ENCODE data around the gene PLEKHA7.
"Not testable (repeated sequence)": the region's sequence is repeated elsewhere in the genome, so short reads cannot be mapped to it uniquely, and the experiment has no call there.

PLEKHA7 gene

DNA sequence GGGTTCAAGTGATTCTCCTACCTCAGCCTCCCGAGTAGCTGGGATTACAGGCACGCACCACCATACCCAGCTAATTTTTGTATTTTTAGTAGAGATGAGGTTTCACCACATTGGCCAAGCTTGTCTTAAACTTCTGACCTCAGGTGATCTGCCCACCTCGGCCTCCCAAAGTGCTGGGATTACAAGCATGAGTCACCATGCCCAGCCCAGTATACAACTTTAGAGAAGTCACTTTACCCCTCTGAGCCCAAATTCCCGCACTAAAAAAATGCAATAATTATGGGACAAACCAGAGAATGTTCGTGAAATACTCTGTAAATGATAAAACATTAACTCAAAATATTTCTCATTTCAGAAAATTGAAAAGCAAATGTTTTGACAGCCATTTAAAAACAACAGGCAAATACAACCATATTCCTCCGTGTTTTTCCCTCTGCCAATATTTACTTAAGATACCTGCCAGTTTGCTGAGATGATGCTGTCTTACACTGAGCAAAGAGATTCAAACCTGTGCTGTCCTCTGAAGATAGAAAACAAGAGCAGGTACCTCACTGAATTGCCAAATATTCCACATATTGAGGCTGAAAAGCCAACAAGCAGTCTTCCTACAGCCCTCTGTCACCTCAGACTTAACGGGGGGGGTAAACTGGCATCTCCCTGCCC, 9.6 kb downstream of the PLEKHA7 start:
- no peak for DNase-seq

DNA sequence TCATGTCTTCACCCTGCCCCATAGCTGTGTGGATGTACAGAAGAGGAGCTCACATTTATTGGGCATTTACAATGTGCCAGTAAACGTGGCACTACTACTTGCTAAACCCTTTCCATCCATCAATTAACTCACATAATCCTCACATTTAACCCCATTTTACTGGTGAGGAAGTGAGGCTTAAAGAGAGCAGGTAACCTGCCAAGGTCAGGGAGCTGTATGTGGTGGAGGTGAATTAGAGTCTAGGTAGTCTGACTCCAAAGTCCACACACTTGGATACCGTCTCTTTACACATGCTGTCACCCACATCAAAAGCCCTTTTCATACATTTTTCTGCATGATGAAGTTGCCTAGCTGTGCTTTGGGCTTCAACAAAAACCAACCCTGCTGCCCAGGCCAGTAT, 10.8 kb downstream of the PLEKHA7 start:
- DNase-seq: no peak

GRCh38 chr11:17002543-17002942, 11.7 kb downstream of the PLEKHA7 start:
- DNase-seq: no peak

GRCh38 chr11:17001806-17002205, 12.4 kb downstream of the PLEKHA7 start:
- no peak for DNase-seq

DNA sequence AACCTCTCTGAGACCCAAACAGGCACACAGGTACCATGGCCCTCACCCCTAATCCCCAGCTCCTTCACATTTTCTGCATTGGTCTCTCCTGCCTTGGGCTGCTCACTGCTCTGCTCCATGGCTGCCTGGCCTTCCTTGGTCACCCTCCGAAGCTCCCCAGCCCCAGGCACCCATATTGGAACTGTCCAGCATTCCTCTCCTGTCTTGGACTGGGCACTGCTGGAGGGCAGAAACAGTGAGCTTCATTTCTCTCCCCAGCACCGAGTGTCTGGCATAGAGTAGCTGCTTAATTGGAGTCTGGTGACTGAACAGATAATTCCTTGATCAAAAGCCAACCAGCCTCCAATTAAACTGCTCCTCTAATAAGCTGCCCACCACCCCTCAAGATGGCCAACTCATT, 13.2 kb downstream of the PLEKHA7 start:
- DNase-seq: no peak

- DNase-seq: not testable (repeated sequence)
Observed at GRCh38 chr11:17000253-17000652, 14.0 kb downstream of the PLEKHA7 start.

DNA sequence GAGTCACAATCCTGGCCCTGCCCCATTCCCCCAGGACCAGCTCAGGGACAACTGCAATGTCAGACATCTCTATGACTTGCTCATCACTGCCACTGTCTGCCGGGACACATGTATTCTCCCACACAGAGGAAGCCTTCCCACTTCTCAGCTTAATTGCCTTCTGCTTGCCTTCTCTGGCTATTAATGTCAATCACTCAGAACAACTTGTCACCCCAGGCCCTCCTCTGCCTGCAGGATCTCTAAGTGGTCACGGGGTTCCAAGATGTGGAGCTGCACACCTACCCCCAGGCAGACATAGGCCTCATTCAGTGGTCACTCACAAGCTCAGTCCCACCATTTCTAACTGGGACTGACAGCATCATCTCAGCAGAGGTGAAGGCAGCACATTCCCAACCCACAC, 15.1 kb downstream of the PLEKHA7 start:
- no peak for DNase-seq

- DNase-seq: no peak
Observed at GRCh38 chr11:16997624-16998023, 16.6 kb downstream of the PLEKHA7 start.

DNA sequence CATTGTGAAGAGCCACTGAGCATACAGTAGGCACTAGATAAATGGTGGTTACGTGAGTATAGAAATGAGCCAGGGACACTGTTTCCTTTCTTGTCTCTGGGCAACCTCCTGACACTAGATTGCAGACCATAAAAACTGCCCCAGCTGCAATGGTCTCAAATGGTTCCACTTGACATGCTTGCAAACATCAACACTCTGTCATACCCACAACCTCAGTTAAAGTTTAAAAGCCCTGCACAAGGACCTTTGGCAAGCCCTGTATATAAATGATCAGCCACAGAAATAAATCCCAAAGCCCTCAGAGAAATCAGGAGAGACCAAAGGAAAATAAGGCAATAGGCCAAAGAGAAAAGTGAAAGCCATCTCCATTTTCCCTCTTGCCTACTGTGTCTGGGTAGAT, 20.7 kb downstream of the PLEKHA7 start:
- DNase-seq: no peak

DNA sequence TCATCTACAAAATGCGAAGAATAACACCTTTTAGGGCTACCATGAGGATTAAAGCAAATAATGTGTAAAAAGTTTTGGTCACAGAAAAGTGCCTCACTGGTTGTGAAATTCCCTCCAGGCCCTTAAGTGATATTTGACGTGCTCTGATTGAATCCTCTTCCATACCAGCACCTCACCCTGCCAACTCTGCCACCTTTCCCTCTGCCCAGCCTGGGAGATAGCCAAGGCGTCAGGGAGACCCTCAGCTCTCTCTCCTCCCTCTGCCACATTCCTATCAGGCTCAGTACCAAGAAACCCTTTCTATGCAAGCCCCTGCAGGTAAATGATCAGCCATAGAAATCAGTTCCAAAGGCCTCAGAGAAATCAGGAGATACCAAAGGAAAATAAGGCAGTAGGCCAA, 21.4 kb downstream of the PLEKHA7 start:
- no peak for DNase-seq

- DNase-seq: no peak
Observed at GRCh38 chr11:16989554-16989953, 24.7 kb downstream of the PLEKHA7 start.

- DNase-seq: no peak
Observed at GRCh38 chr11:16987205-16987568, 27.0 kb downstream of the PLEKHA7 start.

GRCh38 chr11:16986434-16987204, 27.6 kb downstream of the PLEKHA7 start:
- no peak for DNase-seq

DNA sequence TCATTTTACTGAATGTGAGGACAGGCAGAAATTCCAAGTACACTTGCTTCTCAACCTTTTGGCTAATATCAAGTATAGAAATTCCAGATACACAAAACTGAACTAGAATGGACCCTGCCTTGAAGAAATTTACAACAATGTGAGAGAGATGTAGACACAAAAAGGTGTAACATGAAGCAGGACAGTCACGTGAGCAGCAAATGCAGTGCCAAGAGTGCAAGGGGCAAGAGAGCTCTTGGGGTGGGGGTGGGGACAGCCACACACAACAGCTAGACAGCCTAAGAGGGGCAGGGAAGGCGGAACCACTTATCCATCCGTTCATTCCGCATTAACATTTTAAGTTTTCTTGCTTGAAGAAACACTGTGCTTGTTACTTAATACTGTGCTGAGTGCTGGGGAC, 28.9 kb downstream of the PLEKHA7 start:
- DNase-seq: no peak

GRCh38 chr11:16984229-16984628, 30.0 kb downstream of the PLEKHA7 start:
- DNase-seq: no peak

- no peak for DNase-seq
Observed at GRCh38 chr11:16982809-16983208, 31.4 kb downstream of the PLEKHA7 start.

DNA sequence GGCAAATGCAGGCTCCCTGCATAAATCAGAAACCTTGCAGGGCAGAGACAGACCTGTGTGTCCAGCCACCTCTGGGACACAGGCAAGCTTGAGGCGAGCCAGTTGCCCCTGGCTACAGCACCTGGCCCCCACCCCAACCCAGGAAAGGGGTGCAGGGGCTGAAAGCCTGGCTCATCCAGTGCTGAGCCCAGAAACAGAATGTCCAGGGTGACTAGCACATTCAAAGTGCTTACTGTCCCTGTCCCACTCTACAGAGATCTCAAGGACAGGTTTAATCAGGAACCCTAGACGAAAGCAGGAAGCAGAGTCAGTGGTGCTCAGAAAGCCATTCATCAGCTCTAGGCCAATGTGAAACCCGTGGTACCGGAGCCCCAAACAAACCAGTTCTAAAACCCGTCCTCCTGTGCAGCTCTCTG, 31.9 kb downstream of the PLEKHA7 start:
- no peak for DNase-seq

DNA sequence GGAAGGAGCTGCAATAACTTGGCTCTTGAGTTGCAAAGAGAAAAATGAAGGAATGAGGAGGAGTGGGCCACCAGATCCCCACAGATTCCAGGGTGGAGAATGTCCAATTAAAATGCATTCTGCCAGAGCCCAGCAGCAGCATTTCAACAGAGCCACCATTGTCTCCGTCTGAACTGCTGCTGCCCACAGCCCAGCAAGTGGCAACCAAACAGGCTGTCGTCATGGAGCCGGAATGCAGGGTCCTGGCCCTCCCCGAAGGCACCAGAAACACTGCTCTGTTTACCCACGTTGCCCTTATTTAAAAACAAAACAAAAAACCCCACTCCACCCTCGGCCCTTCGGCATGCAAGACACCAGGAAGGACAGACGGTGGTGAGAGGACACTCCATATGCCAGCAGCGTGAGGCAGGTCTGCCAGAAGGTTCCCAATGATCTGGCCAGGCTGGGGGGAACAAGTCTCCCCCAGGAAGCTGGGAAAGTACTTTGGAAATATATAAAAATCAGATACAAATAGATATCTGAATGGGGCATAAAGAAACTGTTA, 32.5 kb downstream of the PLEKHA7 start:
- DNase-seq: no peak

DNA sequence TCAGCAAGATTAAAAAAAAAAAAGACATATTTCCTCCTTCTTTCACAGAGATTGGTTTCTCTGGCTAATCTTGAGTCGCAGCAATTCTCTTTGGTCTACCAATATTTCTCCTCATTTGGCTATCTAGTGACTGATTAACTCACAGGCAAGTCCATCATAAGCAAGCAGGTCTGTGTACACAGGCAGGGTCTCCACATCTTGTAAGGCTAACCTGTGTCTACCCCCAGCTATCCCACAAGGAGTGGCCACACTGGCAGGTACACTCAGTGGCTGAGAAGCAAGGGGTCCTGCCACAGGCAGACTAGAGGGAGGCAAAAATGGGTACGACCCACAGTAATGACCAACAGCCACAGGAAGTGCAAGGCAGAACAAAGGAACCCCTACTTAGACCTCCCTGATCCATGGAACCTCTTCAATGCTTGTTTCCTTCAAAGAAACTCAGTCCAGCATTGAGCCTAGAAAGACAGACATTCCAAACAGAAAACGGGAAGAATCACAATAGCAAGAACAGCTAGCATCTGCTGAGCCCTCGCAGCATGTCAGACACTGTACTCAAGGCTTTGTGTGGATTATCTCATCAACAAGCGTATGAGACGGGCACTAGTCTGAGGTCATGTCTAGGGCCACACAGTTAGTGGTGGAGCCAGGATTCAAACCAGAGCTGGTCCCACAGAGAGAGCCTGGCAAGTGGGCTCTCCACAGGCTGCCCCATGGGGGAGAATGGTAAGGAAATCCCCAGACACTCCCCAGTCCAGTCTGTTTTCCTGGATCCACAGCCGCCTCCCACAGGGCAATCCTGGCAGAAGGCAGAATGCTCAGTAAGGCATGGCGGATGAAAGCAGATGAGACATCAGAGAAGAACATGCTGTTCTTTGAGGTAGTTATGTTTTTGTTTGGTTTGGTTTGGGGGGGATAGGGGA, 34.3 kb downstream of the PLEKHA7 start:
- DNase-seq: no peak

GRCh38 chr11:16977994-16978315, 36.3 kb downstream of the PLEKHA7 start:
- no peak for DNase-seq

- no peak for DNase-seq
Observed at GRCh38 chr11:16977136-16977993, 36.8 kb downstream of the PLEKHA7 start.

- DNase-seq: no peak
Observed at GRCh38 chr11:16976379-16976778, 37.8 kb downstream of the PLEKHA7 start.

DNA sequence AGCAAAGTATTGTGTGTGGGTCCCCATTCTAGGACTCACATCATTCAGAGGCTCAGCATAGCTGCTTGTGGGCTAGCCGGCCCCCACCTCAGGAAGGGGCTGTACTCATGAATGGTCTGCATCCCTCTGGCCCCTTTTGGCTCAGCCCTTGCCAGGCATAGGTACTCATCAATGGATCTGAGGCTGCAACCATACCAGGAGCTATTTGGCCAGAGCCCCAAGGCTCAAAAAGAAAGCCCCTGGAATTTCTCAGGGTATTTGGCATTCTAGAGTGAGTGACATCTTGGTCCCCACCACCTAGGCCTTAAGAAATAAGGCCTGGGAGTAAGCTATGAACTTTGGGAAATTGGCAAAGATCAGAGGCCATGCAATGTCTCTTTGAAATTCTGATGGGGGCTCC, 38.3 kb downstream of the PLEKHA7 start:
- no peak for DNase-seq
